Testis (tissue), 3 donors: ENCODE results near the gene FRY. TPM values are rescaled to one million over a fixed set of nuclear protein-coding genes. Genes with fewer than 3 reads are reported as not detected.

ENCODE experiments used
- DNase-seq: peaks from one replicate; pipeline ENCODE4 v3.0.0-alpha.2; 2019
- H3K27ac ChIP-seq, 2 donors: fragments of 200-600 bp; sonication (generic); one replicate each; pipeline ENCODE4 v1.5.1; 2019
- H3K27me3 ChIP-seq: fragments of 200-600 bp; sonication (generic); one replicate; pipeline ENCODE4 v1.5.1; 2019
- H3K36me3 ChIP-seq: fragments of 200-600 bp; sonication (generic); one replicate; pipeline ENCODE4 v1.5.1; 2017; ENCODE audit warnings: low read depth; ENCODE audit errors: missing control alignments
- H3K4me1 ChIP-seq: fragments of 200-600 bp; sonication (generic); one replicate; pipeline ENCODE4 v1.5.1; 2019
- H3K4me3 ChIP-seq, 2 donors: fragments of 200-600 bp; sonication (generic); one replicate each; pipeline ENCODE4 v1.5.1; 2017 to 2019
- H3K9me3 ChIP-seq: fragments of 200-600 bp; sonication (generic); one replicate; pipeline ENCODE4 v1.5.1; 2017
- CTCF ChIP-seq, 3 experiments: fragments of 450-650 bp in 2 of 3; fragments of 200-600 bp in 1 of 3; sonication (generic) in 1 of 3; IDR thresholded peaks; one replicate each; pipeline ENCODE4 v1.5.1; 2016 to 2019; ENCODE audit warnings: antibody characterized with exemption in 3 of 3, mild to moderate bottlenecking in 2 of 3, moderate library complexity in 1 of 3
- POLR2A ChIP-seq: fragments of 450-650 bp; IDR thresholded peaks from one replicate; pipeline ENCODE4 v1.6.1; 2017; ENCODE audit warnings: antibody characterized with exemption, mild to moderate bottlenecking, moderate library complexity
- WGBS, 2 donors: methylation state at CpG; one replicate each; pipeline ENCODE4 v1.1.5; 2018; 5-methylcytosine and 5-hydroxymethylcytosine counted together
- intact Hi-C: fragments of 100-400 bp; cut with DNase I; formaldehyde crosslinking; loops from one replicate; pipeline ENCODE4 v1.15.1; 2023; ENCODE audit warnings: low total_unique reads
- polyA plus RNA-seq: library from polyadenylated mRNA; stranded (reverse); fragments of 350-450 nt; fragmentation: Illumina TruSeq; extraction: RNeasy Lipid Tissue Mini Kit (QIAGEN cat#74804); gene quantifications from one replicate; pipeline ENCODE4 v1.2.3, GENCODE V29; 2014; ENCODE audit warnings: low read depth, low replicate concordance; ENCODE audit not compliant: insufficient read depth
- total RNA-seq, 2 donors: library from RNA; depleted of rRNA; stranded (reverse); fragments of >200 nt; gene quantifications; one replicate each; pipeline ENCODE4 v1.2.3, GENCODE V29; 2016

The FRY gene
- total and polyA plus RNA-seq, 3 donors from 2014 or later: 24.8 to 26.6 (median 25.9) TPM

GRCh38 chr13:32045537-32045936 lies 14.0 kb downstream of the FRY start:
- 93% methylated on average over 3 of the region's 3 CpGs for WGBS, 2 donors
- Histone ChIP-seq H3K9me3 (no peaks in the 10 kb centered on the region), H3K27me3 (no peaks in the 10 kb centered on the region), H3K4me1 (no peaks in the 10 kb centered on the region), H3K27ac (no peak overlapping the region), H3K4me3 (no peak overlapping the region), H3K36me3 (no peaks in the 10 kb centered on the region)
- intact Hi-C loops: no loop called here
- no peak for DNase-seq
- TF ChIP-seq CTCF (IDR thresholded peaks at IDR 0.05) (no peak), POLR2A (no peak)

GRCh38 chr13:32045982-32046785 lies 14.6 kb downstream of the FRY start:
- no peaks in the 10 kb centered on the region for H3K27me3 ChIP-seq
- no peak for DNase-seq
- no peak for TF ChIP-seq CTCF (IDR thresholded peaks at IDR 0.05)
- TF ChIP-seq POLR2A: no peak
- no peak overlapping the region for H3K4me3 ChIP-seq
- no peaks in the 10 kb centered on the region for H3K4me1 ChIP-seq
- no peaks in the 10 kb centered on the region for H3K9me3 ChIP-seq
- WGBS, 2 donors: 55 to 57% methylated on average over 4 of the region's 4 CpGs
- H3K27ac ChIP-seq: no peak overlapping the region
- intact Hi-C loops: no loop called here
- no peaks in the 10 kb centered on the region for H3K36me3 ChIP-seq

- no peak for TF ChIP-seq CTCF (IDR thresholded peaks at IDR 0.05)
- TF ChIP-seq POLR2A: no peak
- H3K4me3 ChIP-seq: no peak overlapping the region
- intact Hi-C loops: no loop called here
- DNase-seq: no peak
- H3K27ac ChIP-seq: no peak overlapping the region
- H3K4me1 ChIP-seq: no peaks in the 10 kb centered on the region
- no peaks in the 10 kb centered on the region for H3K36me3 ChIP-seq
- no peaks in the 10 kb centered on the region for H3K27me3 ChIP-seq
- no peaks in the 10 kb centered on the region for H3K9me3 ChIP-seq
Measured at GRCh38 chr13:32047088-32047487, 15.5 kb downstream of the FRY start.

- no peak for DNase-seq
- H3K4me1 ChIP-seq: no peaks in the 10 kb centered on the region
- TF ChIP-seq CTCF (IDR thresholded peaks at IDR 0.05) (no peak), POLR2A (no peak)
- no peaks in the 10 kb centered on the region for H3K27me3 ChIP-seq
- no peaks in the 10 kb centered on the region for H3K9me3 ChIP-seq
- H3K4me3 ChIP-seq: no peak overlapping the region
- no peak overlapping the region for H3K27ac ChIP-seq
- 83 to 97% methylated on average over 5 of the region's 5 CpGs for WGBS, 2 donors
- H3K36me3 ChIP-seq: no peaks in the 10 kb centered on the region
- intact Hi-C loops: no loop called here
Measured at GRCh38 chr13:32047793-32048192, 16.2 kb downstream of the FRY start.

DNA sequence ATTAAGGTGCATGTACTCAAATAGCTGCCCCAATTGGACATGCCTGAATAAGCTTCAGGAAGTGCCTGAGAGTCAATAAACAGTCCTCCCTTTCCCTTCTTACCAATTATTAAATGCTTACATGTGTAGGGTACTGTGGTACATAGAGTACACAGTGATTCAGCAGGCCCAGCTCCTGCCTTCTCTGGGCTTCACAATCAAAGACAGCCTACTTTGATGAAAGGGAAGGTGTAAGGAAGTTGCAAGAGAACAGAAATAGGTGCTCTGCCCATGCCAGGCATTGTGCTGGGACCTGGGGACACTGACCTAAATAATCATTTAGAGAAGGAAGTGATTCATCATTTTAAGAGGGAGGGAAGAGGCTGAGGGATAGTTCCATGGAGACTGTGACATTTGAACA lies 17.2 kb downstream of the FRY start:
- no peaks in the 10 kb centered on the region for H3K4me1 ChIP-seq
- no peaks in the 10 kb centered on the region for H3K36me3 ChIP-seq
- intact Hi-C loops: no loop called here
- H3K9me3 ChIP-seq: no peaks in the 10 kb centered on the region
- H3K4me3 ChIP-seq: no peak overlapping the region
- DNase-seq: no peak
- H3K27me3 ChIP-seq: no peaks in the 10 kb centered on the region
- no peak for TF ChIP-seq POLR2A
- no peak for TF ChIP-seq CTCF (IDR thresholded peaks at IDR 0.05)
- H3K27ac ChIP-seq: no peak overlapping the region
